Activated CD4-positive, alpha-beta memory T cell treated with anti-CD3 and anti-CD28 coated beads, Interleukin-2, amount 10 ng/mL, durations not matched to agents 7 days and 5 days (primary cell): ENCODE results near the gene RPS6KB2. TPM values are rescaled to one million over a fixed set of nuclear protein-coding genes. Genes with fewer than 3 reads are reported as not detected.
A peak's percentile ranks its signal among the peaks of the same experiment; 100 is the strongest.

Experiments used
- CTCF ChIA-PET: fragments of 350-600 bp; sonication (Branson Sonifier 250); formaldehyde crosslinking; loops from one replicate; lab custom pipeline; 2021; ENCODE audit warnings: antibody characterized with exemption, inconsistent platforms; lab: Charles Lee
- POLR2A ChIA-PET: fragments of 350-600 bp; sonication (Branson Sonifier 250); formaldehyde crosslinking; loops from one replicate; lab custom pipeline; 2021; ENCODE audit warnings: antibody characterized with exemption; lab: Charles Lee
- DNase-seq: peaks from one replicate; pipeline ENCODE4 v3.0.0-alpha.2; 2020
- H3K27ac Mint-ChIP-seq: one replicate; pipeline ENCODE4 v1.8.0; 2021; ENCODE audit warnings: mild to moderate bottlenecking, mixed read lengths
- H3K27me3 Mint-ChIP-seq: one replicate; pipeline ENCODE4 v1.8.0; 2021; ENCODE audit warnings: mixed read lengths
- H3K36me3 Mint-ChIP-seq: one replicate; pipeline ENCODE4 v1.8.0; 2021; ENCODE audit warnings: low read depth, mixed read lengths
- H3K4me1 Mint-ChIP-seq: one replicate; pipeline ENCODE4 v1.8.0; 2021; ENCODE audit warnings: mixed read lengths
- H3K4me3 Mint-ChIP-seq: one replicate; pipeline ENCODE4 v1.8.0; 2021; ENCODE audit warnings: mild to moderate bottlenecking, mixed read lengths
- H3K9me3 Mint-ChIP-seq: one replicate; pipeline ENCODE4 v1.8.0; 2021; ENCODE audit warnings: mixed read lengths
- total RNA-seq, 2 experiments: library from RNA; stranded (reverse); gene quantifications; one replicate each; pipeline ENCODE4 v1.2.3, GENCODE V29; 2021

RPS6KB2 gene
- total RNA-seq, 2 experiments from 2014 or later = 56.9 to 57.1 TPM

DNA sequence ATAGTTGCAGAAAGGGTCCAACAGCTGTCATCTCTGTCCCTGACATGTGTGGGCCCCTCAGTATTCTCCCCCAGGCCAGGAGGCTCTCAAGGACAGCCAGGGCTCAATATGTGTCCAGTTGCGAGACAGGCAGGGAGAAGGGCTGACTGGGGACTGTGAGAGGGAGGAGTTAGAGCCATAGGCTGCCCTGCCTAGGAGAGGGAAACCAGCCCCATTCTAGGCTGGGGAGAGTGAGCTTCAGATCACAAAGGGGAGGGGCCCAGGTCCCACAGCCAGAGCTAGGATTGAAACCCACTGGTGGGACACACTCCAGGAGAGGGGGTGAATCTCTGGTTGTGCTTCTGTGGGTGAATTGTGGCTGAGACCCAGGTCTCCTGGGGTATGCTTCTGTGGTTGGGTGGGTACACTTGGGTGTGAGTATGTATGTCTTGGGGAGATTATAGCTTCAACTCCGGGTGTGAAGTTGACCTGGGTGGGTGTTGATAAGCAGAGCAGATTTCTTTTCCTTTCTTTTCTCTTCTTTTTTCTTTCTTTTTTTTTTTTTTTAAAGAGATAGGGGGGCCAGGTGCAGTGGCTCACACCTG lies 14.9 kb upstream of the RPS6KB2 start:
- H3K9me3 Mint-ChIP-seq = no peaks in the 10 kb centered on the region

DNA sequence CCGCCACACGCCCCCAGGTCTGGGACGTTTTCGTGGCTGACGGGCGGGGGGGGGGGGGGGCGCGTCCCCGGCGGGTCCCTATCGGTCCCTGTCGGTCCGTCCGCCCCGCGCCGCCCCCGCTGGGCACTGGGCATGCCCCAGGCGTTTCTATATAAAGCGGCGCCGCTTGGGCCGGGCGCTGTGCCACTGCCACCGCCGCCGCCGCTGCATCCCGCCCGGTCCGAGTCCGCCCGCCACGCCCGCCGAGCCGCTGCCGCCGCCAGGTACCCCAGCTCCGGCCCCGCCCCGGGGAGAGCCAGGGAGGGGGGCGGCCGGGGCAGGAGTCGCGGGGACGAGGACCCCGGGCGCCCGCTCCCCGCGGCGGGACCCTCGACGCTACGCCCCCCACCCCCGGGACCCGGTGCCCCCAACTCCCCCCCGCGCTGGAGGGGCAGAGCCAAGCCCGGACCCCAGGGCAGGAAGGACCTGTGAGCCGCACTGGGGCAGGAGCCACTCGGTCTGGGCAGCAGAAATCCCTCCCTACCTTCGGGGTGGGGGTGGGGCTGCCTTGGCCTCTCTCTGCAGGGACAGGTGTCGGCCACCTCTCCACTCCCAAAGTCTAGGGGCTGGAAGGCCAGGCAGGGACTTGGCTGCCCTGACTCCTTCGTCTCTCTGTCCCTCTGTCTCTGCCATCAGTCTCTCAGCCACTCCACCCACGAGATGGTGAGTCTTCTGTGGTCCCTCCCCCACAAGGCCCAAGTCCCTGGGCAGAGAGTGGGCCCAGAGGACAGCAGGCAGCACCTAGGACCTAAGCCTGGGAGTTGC lies 12.6 kb upstream of the RPS6KB2 start, which contains the start of gene CARNS1:
CARNS1 (plus strand) TSS at position 178 of the 804 bp plus-strand sequence; CDS start at position 700, 522 bp downstream.
- peaks cover 60% of the 10 kb centered on the region for H3K4me1 Mint-ChIP-seq

More for the DNA sequence above, 14.9 kb upstream of the RPS6KB2 start:
- H3K27ac Mint-ChIP-seq = no peak overlapping the region
- DNase-seq = no peak
- peaks cover 66% of the 10 kb centered on the region for H3K4me1 Mint-ChIP-seq
- peaks cover 26% of the 10 kb centered on the region for H3K36me3 Mint-ChIP-seq
- ChIA-PET CTCF (interaction anchor here (1.6 to 2.7 kb wide), 2 partner anchors 10 to 26 kb away, joined by 4 to 21 read pairs; partner anchors contain the start of genes PPP1CA and TBC1D10C), POLR2A (interaction anchor here (0.7 to 11.7 kb wide), 13 partner anchors 7 to 125 kb away, joined by 3 to 155 read pairs (median 3); partner anchors contain the start of genes PPP1CA, PTPRCAP, RPS6KB2 and TBC1D10C)
- peaks cover 17% of the 10 kb centered on the region for H3K27me3 Mint-ChIP-seq
- no peak overlapping the region for H3K4me3 Mint-ChIP-seq

DNA sequence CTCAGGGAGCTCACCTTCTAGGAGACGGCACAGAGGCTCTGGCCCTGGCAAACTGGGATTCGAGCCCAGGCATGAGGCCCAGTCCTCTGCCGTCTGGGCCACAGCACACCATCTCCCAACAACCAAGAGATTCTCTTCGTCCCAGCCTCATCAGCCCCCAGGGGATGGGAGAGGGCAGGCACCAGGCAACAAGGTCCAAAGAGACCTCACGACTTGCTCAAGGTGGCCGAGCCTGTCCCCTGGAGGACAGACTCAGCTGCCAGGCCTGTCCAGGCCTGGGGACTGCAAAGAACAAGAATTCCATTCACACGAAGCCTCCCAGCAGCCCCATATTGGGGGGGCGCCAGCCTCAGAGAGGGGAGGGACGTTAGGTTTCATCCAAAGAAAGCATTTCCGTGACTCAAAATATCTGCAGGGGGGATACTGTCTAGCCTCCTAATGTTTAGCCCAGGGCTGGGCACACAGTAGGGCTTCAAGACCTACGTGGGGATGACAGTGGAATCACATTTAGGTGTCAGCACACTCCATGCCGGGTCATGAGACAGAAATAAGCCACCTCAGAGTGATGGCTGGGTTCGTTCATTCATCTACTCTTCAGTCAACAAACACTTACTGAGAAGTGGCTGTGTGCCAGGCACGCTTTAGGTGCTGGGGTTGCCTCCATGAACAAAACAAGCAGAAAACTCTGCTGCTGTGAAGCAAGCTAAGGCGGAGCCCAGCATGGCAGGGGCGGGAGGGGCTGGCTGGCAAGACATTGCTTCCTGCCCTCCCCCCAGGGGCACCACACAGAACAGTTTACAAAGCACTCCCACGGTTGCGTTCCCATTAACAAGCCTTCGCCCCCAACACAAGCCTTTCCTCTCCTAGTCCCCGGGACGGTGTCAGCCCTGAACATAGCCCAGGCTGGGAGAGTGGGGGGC lies 11.6 kb upstream of the RPS6KB2 start:
- ChIA-PET CTCF (interaction anchor here (2.5 kb wide), 1 partner anchor 13 kb away, joined by 10 read pairs; the partner anchor contains the start of gene TBC1D10C), POLR2A (interaction anchor here (1.0 to 11.7 kb wide), 8 partner anchors 9 to 68 kb away, joined by 3 to 155 read pairs (median 15); partner anchors contain the start of genes POLD4, PPP1CA, PTPRCAP and RPS6KB2)
- Mint-ChIP-seq H3K27me3 (peaks cover 17% of the 10 kb centered on the region), H3K36me3 (no peaks in the 10 kb centered on the region), H3K4me1 (peaks cover 55% of the 10 kb centered on the region), H3K4me3 (peak overlapping the region; percentile 38), H3K9me3 (no peaks in the 10 kb centered on the region), H3K27ac (peak overlapping the region; percentile 56)
- DNase-seq = peak; percentile 63

More for the DNA sequence above, 12.6 kb upstream of the RPS6KB2 start, which contains the start of gene CARNS1:
- no peaks in the 10 kb centered on the region for H3K9me3 Mint-ChIP-seq
- no peak for DNase-seq
- peaks cover 6% of the 10 kb centered on the region for H3K36me3 Mint-ChIP-seq
- POLR2A ChIA-PET = interaction anchor here (1.4 to 11.7 kb wide), 6 partner anchors 8 to 69 kb away, joined by 5 to 155 read pairs (median 44); partner anchors contain the start of genes PPP1CA, PTPRCAP, RPS6KB2 and TBC1D10C
- H3K27ac Mint-ChIP-seq = no peak within 1 kb of the TSS
- peak within 1 kb of the TSS; percentile 11 for H3K4me3 Mint-ChIP-seq
- H3K27me3 Mint-ChIP-seq = peaks cover 17% of the 10 kb centered on the region
- CTCF ChIA-PET = no interaction called here

DNA sequence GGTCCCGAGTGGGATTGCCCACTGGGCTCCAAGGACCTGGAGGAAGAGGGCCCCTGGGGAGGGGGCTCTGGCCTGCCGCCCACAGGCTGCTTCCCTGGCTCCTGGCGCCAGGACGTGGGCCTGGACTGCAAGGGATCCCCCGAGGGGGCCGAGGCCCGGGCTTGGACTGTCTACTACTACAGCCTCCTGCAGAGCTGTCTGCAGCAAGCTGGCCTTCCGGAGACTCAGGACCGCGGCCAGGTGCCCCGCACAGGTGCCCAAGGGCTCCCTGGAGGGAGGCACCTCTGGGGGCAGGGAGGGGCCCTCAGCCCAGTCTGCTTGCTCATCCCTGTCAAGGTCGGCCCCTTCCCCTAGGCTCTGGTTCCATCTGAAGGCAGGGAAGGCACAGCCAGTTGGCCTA lies 10.9 kb upstream of the RPS6KB2 start:
- ChIA-PET POLR2A (interaction anchor here (1.0 to 11.7 kb wide), 11 partner anchors 9 to 67 kb away, joined by 3 to 155 read pairs (median 6); partner anchors contain the start of genes AIP, GPR152, POLD4 and PPP1CA), CTCF (interaction anchor here (2.0 to 2.5 kb wide), 2 partner anchors 14 to 16 kb away, joined by 10 read pairs; partner anchors contain the start of genes PPP1CA and TBC1D10C)
- Mint-ChIP-seq H3K27ac (no peak overlapping the region), H3K9me3 (no peaks in the 10 kb centered on the region), H3K36me3 (no peaks in the 10 kb centered on the region), H3K4me1 (peaks cover 47% of the 10 kb centered on the region), H3K27me3 (peaks cover 17% of the 10 kb centered on the region), H3K4me3 (no peak overlapping the region)
- no peak for DNase-seq

DNA sequence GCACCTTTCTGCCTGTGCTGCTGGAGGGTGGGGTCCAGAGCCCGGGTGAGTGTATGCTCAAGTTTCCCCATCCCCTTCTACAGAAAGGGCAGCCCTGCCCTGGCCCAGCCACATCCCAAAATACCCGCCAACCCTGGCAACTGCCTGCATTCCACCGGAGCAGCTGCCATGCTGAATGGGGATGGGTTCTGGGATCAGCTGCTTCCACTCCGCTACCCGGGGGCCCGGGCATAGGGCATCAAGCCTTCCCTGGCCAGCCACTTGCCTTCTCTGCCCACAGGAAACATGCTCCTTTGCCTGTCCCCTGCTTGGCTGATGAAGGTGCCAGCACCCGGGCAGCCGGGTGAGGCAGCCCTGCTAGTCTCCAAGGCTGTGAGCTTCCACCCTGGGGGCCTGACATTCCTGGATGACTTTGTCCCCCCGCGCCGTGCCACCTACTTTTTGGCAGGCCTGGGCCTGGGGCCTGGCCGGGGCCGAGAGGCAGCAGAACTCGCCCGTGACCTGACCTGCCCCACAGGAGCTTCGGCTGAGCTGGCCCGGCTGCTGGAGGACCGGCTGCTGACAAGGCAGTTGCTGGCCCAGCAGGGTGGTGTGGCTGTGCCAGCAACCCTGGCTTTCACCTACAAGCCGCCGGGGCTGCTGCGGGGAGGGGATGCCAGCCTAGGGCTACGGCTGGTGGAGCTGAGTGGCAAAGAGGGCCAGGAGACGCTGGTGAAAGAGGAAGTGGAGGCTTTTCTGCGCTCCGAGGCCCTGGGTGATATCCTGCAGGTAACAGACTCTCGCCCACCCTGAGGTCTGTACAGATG lies 9.6 kb upstream of the RPS6KB2 start:
- ChIA-PET POLR2A (interaction anchor here (0.6 to 11.7 kb wide), 11 partner anchors 9 to 130 kb away, joined by 3 to 155 read pairs (median 6); partner anchors contain the start of genes AIP, GPR152, POLD4 and PPP1CA), CTCF (interaction anchor here (0.6 to 2.5 kb wide), 4 partner anchors 15 to 87 kb away, joined by 3 to 10 read pairs (median 7); partner anchors contain the start of genes PPP1CA and TBC1D10C)
- Mint-ChIP-seq H3K27ac (no peak overlapping the region), H3K4me3 (no peak overlapping the region), H3K27me3 (peaks cover 13% of the 10 kb centered on the region), H3K4me1 (peaks cover 46% of the 10 kb centered on the region), H3K9me3 (no peaks in the 10 kb centered on the region), H3K36me3 (no peaks in the 10 kb centered on the region)
- DNase-seq = no peak

DNA sequence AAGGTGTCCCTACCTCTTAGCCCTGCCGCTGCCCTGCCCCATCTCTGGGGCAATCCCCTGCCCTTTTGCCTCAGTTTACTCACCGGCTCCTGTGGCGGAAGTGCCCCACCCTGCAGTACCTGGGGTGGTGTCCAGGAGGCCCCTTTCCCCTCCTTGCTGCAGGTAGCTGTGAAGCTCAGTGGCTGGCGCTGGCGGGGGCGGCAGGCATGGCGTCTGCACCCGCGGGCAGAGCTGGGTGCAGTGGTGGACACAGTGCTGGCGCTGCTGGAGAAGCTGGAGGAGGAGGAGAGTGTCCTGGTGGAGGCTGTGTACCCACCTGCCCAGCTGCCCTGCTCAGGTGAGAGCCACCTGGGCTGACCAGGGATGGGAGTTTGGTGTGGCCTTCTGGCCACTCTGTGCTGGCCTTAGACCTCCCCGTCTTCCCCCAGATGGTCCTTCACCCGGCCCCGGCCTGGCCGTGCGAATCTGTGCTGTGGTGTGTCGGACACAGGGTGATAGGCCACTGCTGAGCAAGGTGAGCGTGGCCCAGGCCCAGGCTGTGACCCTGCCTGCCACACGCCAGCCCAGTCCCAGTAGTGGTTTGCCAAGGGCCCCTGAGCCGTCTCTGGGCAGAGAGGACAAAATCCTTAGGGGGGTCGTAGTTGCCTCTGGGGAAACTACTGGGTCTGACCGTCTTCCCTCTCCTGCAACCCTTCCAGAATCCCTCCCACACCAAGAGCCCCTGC lies 8.8 kb upstream of the RPS6KB2 start:
- no peaks in the 10 kb centered on the region for H3K36me3 Mint-ChIP-seq

DNA sequence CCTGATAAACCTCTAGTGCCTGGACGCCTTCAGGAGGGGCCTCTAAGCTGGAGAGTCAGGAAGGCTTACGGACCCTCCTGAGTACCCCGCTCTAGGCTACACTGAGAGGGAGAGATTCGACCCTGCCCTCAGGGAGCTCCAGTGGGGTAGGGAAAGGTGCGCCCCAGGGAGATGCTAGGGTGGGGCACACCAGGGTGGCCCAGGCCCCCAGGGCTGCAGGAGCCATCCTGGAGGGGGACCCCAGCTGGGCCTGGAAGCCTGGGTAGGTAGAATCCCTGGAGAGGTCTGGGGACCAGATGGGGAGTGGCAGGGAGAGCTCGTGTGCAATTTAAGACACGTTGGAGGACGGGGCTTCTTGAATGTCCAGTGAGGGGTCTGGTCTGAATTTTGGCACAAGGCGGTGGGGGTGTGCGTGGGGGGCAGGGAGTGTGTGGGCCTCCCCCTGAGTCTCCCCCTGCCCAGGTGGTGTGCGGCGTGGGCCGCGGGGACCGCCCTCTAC lies 8.1 kb upstream of the RPS6KB2 start:
- peaks cover 12% of the 10 kb centered on the region for H3K27me3 Mint-ChIP-seq
- H3K9me3 Mint-ChIP-seq = no peaks in the 10 kb centered on the region
- CTCF ChIA-PET = interaction anchor here (0.5 to 1.5 kb wide), 4 partner anchors 16 to 989 kb away, joined by 3 to 9 read pairs (median 4); partner anchors contain the start of genes PPP1CA, PTPRCAP and TBC1D10C
- DNase-seq = no peak
- H3K36me3 Mint-ChIP-seq = no peaks in the 10 kb centered on the region
- peak overlapping the region; percentile 71 for H3K4me3 Mint-ChIP-seq
- POLR2A ChIA-PET = interaction anchor here (0.8 to 11.7 kb wide), 10 partner anchors 8 to 66 kb away, joined by 3 to 155 read pairs (median 19); partner anchors contain the start of genes AIP, POLD4, PPP1CA and PTPRCAP
- H3K4me1 Mint-ChIP-seq = peaks cover 53% of the 10 kb centered on the region
- no peak overlapping the region for H3K27ac Mint-ChIP-seq

More for the DNA sequence above, 8.8 kb upstream of the RPS6KB2 start:
- no peak overlapping the region for H3K27ac Mint-ChIP-seq
- no peaks in the 10 kb centered on the region for H3K9me3 Mint-ChIP-seq
- POLR2A ChIA-PET = interaction anchor here (0.6 to 11.7 kb wide), 13 partner anchors 8 to 131 kb away, joined by 3 to 155 read pairs (median 6); partner anchors contain the start of genes AIP, GPR152, POLD4 and PPP1CA
- no peak for DNase-seq
- H3K27me3 Mint-ChIP-seq = peaks cover 13% of the 10 kb centered on the region
- peak overlapping the region; percentile 17 for H3K4me3 Mint-ChIP-seq
- peaks cover 47% of the 10 kb centered on the region for H3K4me1 Mint-ChIP-seq
- CTCF ChIA-PET = interaction anchor here (0.6 to 2.0 kb wide), 5 partner anchors 10 to 39 kb away, joined by 3 to 10 read pairs (median 5); partner anchors contain the start of genes PPP1CA and TBC1D10C

DNA sequence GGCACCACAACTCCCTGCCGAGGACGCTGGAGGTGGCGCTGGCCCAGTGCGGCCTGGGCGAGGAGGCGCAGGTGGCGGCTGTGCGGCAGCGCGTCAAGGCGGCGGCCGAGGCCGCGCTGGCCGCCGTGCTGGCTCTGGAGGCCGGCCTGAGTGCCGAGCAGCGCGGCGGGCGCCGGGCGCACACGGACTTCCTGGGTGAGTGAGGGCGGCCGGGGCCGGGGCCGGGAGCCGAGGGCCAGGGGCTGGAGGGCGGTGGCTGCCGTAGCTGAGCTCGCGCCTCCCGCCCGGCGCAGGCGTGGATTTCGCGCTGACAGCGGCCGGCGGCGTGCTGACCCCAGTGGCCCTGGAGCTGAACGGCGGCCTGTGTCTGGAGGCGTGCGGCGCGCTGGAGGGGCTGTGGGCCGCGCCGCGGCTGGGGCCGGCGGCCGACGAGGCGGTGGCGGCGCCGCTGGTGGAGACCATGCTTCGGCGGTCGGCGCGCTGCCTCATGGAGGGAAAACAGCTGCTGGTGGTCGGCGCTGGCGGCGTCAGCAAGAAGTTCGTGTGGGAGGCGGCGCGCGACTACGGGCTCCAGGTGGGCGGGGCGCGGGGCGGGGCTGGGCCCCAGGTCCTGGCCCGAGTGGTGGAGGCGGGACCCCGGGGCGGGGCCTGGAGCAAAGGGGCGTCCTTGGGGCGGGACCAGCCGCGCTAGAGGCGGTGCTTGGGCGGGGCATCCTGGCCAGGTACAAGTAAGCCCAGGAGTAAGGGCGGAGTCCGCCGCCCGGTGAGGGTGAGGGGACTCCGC lies 7.5 kb upstream of the RPS6KB2 start:
- peak overlapping the region; percentile 71 for H3K4me3 Mint-ChIP-seq
- no peaks in the 10 kb centered on the region for H3K9me3 Mint-ChIP-seq
- no peaks in the 10 kb centered on the region for H3K36me3 Mint-ChIP-seq
- H3K4me1 Mint-ChIP-seq = peaks cover 56% of the 10 kb centered on the region
- peak; percentile 97 for DNase-seq
- ChIA-PET CTCF (interaction anchor here (0.5 to 1.5 kb wide), 4 partner anchors 16 to 990 kb away, joined by 3 to 9 read pairs (median 4); partner anchors contain the start of genes PPP1CA, PTPRCAP and TBC1D10C), POLR2A (interaction anchor here (0.8 to 11.7 kb wide), 8 partner anchors 7 to 67 kb away, joined by 3 to 155 read pairs (median 22); partner anchors contain the start of genes POLD4, PPP1CA, PTPRCAP and RPS6KB2)
- peaks cover 12% of the 10 kb centered on the region for H3K27me3 Mint-ChIP-seq
- no peak overlapping the region for H3K27ac Mint-ChIP-seq

DNA sequence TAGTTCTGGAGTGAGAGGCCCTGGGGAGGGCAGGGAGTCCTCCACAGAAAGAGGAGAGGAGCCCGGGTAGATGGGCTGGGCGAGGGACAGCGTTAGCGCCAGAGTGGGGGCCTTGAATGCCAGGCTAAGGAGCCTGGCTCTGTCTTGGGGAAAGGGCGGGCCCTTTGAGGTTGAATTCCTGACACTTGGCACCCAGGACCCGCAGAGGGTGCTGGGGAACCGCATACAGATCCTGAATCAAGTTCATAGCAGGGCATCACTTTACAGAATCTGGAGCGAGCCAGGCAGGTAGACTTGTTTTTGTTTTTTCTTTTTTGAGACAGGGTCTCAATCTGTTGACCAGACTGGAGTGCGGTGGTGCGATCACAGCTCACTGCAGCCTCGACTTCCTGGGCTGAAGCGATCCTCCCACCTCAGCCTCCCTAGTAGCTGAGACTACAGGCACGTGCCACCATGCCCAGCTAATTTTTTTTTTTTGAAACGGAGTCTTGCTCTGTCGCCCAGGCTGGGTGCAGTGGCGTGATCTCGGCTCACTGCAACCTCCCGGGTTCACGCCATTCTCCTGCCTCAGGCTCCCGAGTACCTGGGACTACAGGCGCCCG lies 6.8 kb upstream of the RPS6KB2 start:
- Mint-ChIP-seq H3K4me1 (peaks cover 49% of the 10 kb centered on the region), H3K36me3 (no peaks in the 10 kb centered on the region), H3K9me3 (no peaks in the 10 kb centered on the region), H3K27me3 (peaks cover 6% of the 10 kb centered on the region), H3K27ac (no peak overlapping the region), H3K4me3 (peak overlapping the region; percentile 45)
- POLR2A ChIA-PET = interaction anchor here (2.5 to 11.7 kb wide), 5 partner anchors 10 to 19 kb away, joined by 16 to 155 read pairs (median 66); partner anchors contain the start of genes PPP1CA, PTPRCAP and TBC1D10C
- no peak for DNase-seq
- CTCF ChIA-PET = no interaction called here
